Small intestine (tissue), 7 donors: ENCODE results near the gene TMCC3. TPM values are rescaled to one million over a fixed set of nuclear protein-coding genes. Genes with fewer than 3 reads are reported as not detected.
"Not testable (repeated sequence)": the region's sequence is repeated elsewhere in the genome, so short reads cannot be mapped to it uniquely, and the experiment has no call there.

Experiments
- DNase-seq, 2 donors: peaks; one replicate each; pipeline versions ENCODE4 v3.0.0 to v3.0.0-alpha.2; 2013
- FAIRE-seq: peaks from 2 replicates; lab custom pipeline; 2012; peaks lifted over from hg19 to GRCh38; lab: Jason Lieb, UNC
- H3K27ac ChIP-seq, 3 donors: one replicate each; pipeline ENCODE4 v1.5.1; 2013; ENCODE audit warnings: low read length in 2 of 3, mild to moderate bottlenecking in 2 of 3, control low read depth in 1 of 3, inconsistent platforms in 1 of 3, low read depth in 1 of 3, moderate library complexity in 1 of 3
- H3K27me3 ChIP-seq, 3 donors: one replicate each; pipeline ENCODE4 v1.6.1; 2013; ENCODE audit warnings: low read length in 3 of 3, inconsistent platforms in 1 of 3; ENCODE audit not compliant: control insufficient read depth in 3 of 3, insufficient read depth in 3 of 3
- H3K36me3 ChIP-seq, 3 donors: one replicate each; pipeline ENCODE4 v1.6.1; 2013; ENCODE audit warnings: low read length in 3 of 3, inconsistent platforms in 1 of 3, low read depth in 1 of 3, mild to moderate bottlenecking in 1 of 3, moderate library complexity in 1 of 3; ENCODE audit not compliant: control insufficient read depth in 3 of 3, insufficient read depth in 2 of 3
- H3K4me1 ChIP-seq, 3 donors: one replicate each; pipeline ENCODE4 v1.6.1; 2013; ENCODE audit warnings: low read length in 2 of 3, inconsistent platforms in 1 of 3, low read depth in 1 of 3, mild to moderate bottlenecking in 1 of 3, moderate library complexity in 1 of 3; ENCODE audit not compliant: control insufficient read depth in 3 of 3, insufficient read depth in 2 of 3
- H3K4me3 ChIP-seq, 3 donors: one replicate each; pipeline ENCODE4 v1.5.1; 2013; ENCODE audit warnings: low read length in 3 of 3, control low read depth in 1 of 3, inconsistent platforms in 1 of 3, low read depth in 1 of 3, mild to moderate bottlenecking in 1 of 3, moderate library complexity in 1 of 3
- H3K9me3 ChIP-seq, 2 donors: one replicate each; pipeline ENCODE4 v1.6.1; 2013; ENCODE audit warnings: low read depth in 1 of 2, low read length in 1 of 2; ENCODE audit not compliant: control insufficient read depth in 2 of 2, insufficient read depth in 1 of 2
- WGBS, 3 donors: extraction: QIAGEN DNeasy Blood & Tissue Kit; methylation state at CpG; one replicate each; pipeline ENCODE4 v1.1.7; 2013; 5-methylcytosine and 5-hydroxymethylcytosine counted together
- polyA plus RNA-seq, 4 donors: library from polyadenylated mRNA; stranded (reverse) in 3 of 4; unstranded in 1 of 4; fragments of 200-250 nt in 3 of 4; fragments of 120-200 nt in 1 of 4; gene quantifications; one replicate each; pipeline versions ENCODE4 v1.2.1 to v1.2.3, GENCODE V29; 2013
- donor health status: healthy with polysubstance abuse.
- donor health status: control.
- donor health status: control.
- donor health status: Bipolar disorder and iron deficiency.
- donor health status: healthy.

Gene TMCC3
- polyA plus RNA-seq, 4 donors = 8.6 to 23.9 (median 14.3) TPM

DNA sequence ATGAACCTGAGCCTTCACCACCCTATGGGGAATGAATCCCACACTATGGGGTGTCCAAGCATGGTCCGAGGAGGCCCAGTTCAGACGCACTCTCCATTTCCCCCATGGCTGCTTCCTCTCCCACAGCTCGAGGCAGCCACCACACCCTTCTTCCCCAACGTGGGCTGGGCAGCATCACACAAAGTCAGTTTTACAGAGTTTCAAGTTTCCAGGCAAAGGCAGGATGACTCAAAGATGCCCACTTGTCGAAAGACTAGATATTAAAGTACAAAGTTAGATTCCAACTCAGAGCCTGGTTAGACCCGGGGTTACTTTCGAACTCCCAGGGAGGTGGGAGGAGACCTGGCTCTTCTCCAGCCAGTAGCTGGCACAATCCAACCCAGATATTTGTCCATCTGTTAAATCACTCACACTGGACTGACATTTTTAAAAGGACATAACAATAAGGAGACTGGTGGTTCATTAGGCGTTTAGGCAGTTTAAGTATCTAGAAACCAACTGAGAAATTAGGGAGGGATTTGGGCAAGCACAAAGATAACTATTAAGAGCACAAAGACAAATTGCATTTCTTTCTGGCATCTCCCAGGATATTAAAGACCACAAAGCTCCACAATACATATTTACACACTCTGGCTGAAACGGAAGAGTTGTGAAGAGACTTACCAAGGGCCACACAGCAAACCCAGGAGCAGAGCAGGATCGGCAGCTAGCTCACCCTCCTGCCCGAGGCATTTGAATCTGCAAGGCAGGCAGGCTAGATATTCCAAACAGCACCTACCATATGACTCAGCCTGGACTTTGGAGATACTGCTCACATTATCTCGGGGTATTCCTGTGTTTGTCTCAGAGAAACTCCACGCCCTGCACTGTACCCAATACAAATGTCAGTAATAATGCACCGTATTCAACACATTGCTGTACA, 34.8 kb downstream of the TMCC3 start:
- FAIRE-seq (no peak), DNase-seq (peak; percentile 88 to 95)
- H3K27me3 ChIP-seq = no peaks in the 10 kb centered on the region
- peak overlapping the region; percentile 69 to 97 (median 94) for H3K27ac ChIP-seq
- H3K9me3 ChIP-seq = no peaks in the 10 kb centered on the region
- peaks cover 0 to 4% (median 0%) of the 10 kb centered on the region in 3 donors for H3K36me3 ChIP-seq
- WGBS, 3 donors = 12 to 40% (median 30%) methylated on average over 14 of the region's 14 CpGs
- peaks cover 5 to 40% (median 10%) of the 10 kb centered on the region in 3 donors for H3K4me1 ChIP-seq
- H3K4me3 ChIP-seq = peak overlapping the region in 2 of 3 donors; percentile 44 to 52

- peaks cover 5 to 33% (median 8%) of the 10 kb centered on the region in 3 donors for H3K4me1 ChIP-seq
- H3K36me3 ChIP-seq = peaks cover 0 to 7% (median 0%) of the 10 kb centered on the region in 3 donors
- no peaks in the 10 kb centered on the region for H3K9me3 ChIP-seq
- WGBS, 3 donors = 81 to 91% (median 82%) methylated on average over 3 of the region's 3 CpGs
- no peaks in the 10 kb centered on the region for H3K27me3 ChIP-seq
- FAIRE-seq (no peak), DNase-seq (peak in 1 of 2 donors; percentile 46)
- H3K4me3 ChIP-seq = peak overlapping the region in 2 of 3 donors; percentile 44 to 52
- peak overlapping the region in 2 of 3 donors; percentile 57 to 97 for H3K27ac ChIP-seq
Measured at GRCh38 chr12:94614288-94614721, 36.1 kb downstream of the TMCC3 start.

DNA sequence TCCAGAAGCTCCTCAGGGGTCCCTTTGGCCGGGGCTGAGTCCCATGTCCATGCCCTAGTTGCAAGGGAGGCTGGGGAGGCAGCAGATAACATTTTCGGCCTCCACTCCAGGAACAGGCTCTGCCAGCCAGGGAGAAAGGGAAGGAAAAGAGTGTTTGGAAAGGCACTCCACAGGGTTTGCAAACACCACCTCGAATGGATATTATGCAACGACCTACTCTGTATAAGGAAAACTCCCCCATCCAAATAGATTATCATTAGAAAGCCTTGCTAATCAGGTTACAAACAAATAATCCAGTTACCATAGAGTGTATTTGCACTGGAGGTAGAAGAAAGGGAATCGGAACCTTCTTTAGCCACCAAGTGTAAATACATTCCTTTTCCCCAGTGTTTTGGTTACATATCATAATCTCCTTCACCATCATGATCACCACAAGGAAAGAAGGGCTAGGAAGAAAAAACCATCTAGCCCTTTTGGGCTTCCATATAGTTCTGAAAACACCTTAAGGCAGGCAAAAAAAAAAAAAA, 40.4 kb downstream of the TMCC3 start:
- Histone ChIP-seq H3K27me3 (no peaks in the 10 kb centered on the region), H3K36me3 (peaks cover 0 to 7% (median 0%) of the 10 kb centered on the region in 3 donors), H3K4me1 (peaks cover 0 to 5% (median 3%) of the 10 kb centered on the region in 3 donors), H3K9me3 (peaks cover 0 to 6% of the 10 kb centered on the region in 2 donors), H3K4me3 (no peak overlapping the region), H3K27ac (no peak overlapping the region)
- FAIRE-seq (no peak), DNase-seq (no peak)
- 72 to 84% (median 80%) methylated on average over 5 of the region's 5 CpGs for WGBS, 3 donors

- not testable (repeated sequence) for H3K4me3 ChIP-seq, H3K9me3 ChIP-seq, H3K27ac ChIP-seq, DNase-seq, H3K4me1 ChIP-seq, H3K27me3 ChIP-seq, FAIRE-seq, H3K36me3 ChIP-seq
- 80 to 88% (median 86%) methylated on average over 6 of the region's 6 CpGs for WGBS, 3 donors
Measured at GRCh38 chr12:94606810-94607209, 43.5 kb downstream of the TMCC3 start.

GRCh38 chr12:94604366-94604698, 46.0 kb downstream of the TMCC3 start:
- DNase-seq (no peak), FAIRE-seq (no peak)
- WGBS, 3 donors = 68 to 79% (median 69%) methylated on average over 3 of the region's 3 CpGs
- H3K9me3 ChIP-seq = peaks cover 0 to 6% of the 10 kb centered on the region in 2 donors
- no peak overlapping the region for H3K4me3 ChIP-seq
- H3K36me3 ChIP-seq = peaks cover 0 to 5% (median 0%) of the 10 kb centered on the region in 3 donors
- no peaks in the 10 kb centered on the region for H3K4me1 ChIP-seq
- no peaks in the 10 kb centered on the region for H3K27me3 ChIP-seq
- H3K27ac ChIP-seq = no peak overlapping the region

GRCh38 chr12:94603434-94604365, 46.7 kb downstream of the TMCC3 start:
- Histone ChIP-seq H3K36me3 (peaks cover 0 to 5% (median 0%) of the 10 kb centered on the region in 3 donors), H3K27ac (no peak overlapping the region), H3K27me3 (no peaks in the 10 kb centered on the region), H3K4me1 (no peaks in the 10 kb centered on the region), H3K4me3 (no peak overlapping the region), H3K9me3 (peaks cover 0 to 6% of the 10 kb centered on the region in 2 donors)
- FAIRE-seq = peak; percentile 15
- peak; percentile 53 to 64 for DNase-seq
- 51 to 70% (median 51%) methylated on average over 7 of the region's 7 CpGs for whole genome bisulfite sequencing, 3 donors

GRCh38 chr12:94602024-94602423, 48.3 kb downstream of the TMCC3 start:
- Histone ChIP-seq H3K4me1 (no peaks in the 10 kb centered on the region), H3K27ac (no peak overlapping the region), H3K9me3 (peaks cover 0 to 5% of the 10 kb centered on the region in 2 donors), H3K27me3 (no peaks in the 10 kb centered on the region), H3K4me3 (no peak overlapping the region), H3K36me3 (peaks cover 0 to 5% (median 0%) of the 10 kb centered on the region in 3 donors)
- DNase-seq = no peak
- 68 to 81% (median 74%) methylated on average over 4 of the region's 4 CpGs for WGBS, 3 donors
- no peak for FAIRE-seq

- H3K36me3 ChIP-seq, H3K27ac ChIP-seq, H3K4me1 ChIP-seq, FAIRE-seq, H3K9me3 ChIP-seq, DNase-seq, H3K4me3 ChIP-seq, H3K27me3 ChIP-seq: not testable (repeated sequence)
- WGBS, 3 donors = 85 to 97% (median 92%) methylated on average over 5 of the region's 5 CpGs
Measured at GRCh38 chr12:94601307-94601706, 49.0 kb downstream of the TMCC3 start.
